Measurements from ENCODE around the gene SCTR.

- TF ChIP-seq CTCF (IDR thresholded peaks at IDR 0.05) (no peak), SIN3A (IDR thresholded peaks at IDR 0.05; ENCODE audit: borderline replicate concordance, insufficient read depth, low read depth, low read length) (no peak), TCF7L2 (IDR thresholded peaks at IDR 0.05; ENCODE audit: low read depth, low read length) (no peak)
These were observed 97.4 kb downstream of the SCTR start for GRCh38 chr2:119426801-119427395.

All from Panc1 (cell line).